Measurements from ENCODE around the gene BBS9. TPM values are rescaled to one million over a fixed set of nuclear protein-coding genes. Genes with fewer than 3 reads are reported as not detected.

BBS9 gene
- total and polyA plus RNA-seq, 2 donors (not counting 1 experiment from before 2014, with no cell fraction given) = 8.4 to 45.2 TPM

DNA sequence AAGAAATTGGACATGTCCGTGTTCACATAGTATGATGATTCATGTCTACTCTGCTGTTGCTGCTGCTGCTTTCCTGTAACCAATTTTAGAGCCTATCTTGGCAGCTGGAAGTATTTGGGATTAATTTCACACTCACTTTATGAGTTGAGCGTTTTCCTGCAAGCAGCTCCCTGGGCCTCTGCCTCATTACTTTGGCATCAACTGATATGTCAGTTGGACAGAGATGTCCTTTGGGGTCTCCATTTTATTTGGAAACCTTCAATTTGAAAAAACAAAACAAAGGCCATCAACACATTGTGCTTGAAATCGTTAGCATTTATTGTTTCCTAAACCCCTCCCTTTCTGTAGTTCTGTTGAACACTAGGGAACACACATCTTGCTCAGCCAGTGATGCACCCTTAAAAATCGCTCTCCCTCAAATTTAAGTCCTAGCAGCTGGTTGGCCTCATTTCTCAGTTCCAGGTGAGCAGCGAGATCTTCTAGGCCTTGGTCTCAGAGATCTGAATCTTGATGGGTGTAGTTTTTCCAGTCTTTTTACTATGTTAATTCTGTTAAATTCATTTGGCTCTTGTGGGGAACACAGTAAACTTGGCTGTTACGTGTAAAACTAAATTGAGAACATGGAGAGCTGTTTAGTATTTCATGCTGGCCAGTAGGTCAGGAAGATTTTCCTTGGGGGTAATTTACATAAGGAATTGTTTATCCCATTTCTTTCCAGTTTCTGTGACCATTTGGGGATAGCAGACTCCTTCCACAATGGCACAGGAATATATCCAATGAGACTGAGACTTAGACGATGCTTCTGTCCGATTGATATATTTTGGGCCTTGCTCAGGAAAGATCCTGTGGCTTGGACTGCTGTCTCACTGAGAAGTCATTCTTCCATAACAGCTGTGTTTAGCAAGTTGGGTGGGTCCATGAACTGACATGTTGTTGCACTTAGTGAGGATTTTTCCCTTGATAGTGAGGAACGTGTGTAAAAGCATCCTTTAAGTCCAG, 371.6 kb downstream of the BBS9 start:
- ATAC-seq (ENCODE audit: low read depth) (no peak), DNase-seq (no peak)
- intact Hi-C loops (cut with micrococcal nuclease) = no loop called here
- no peaks in the 10 kb centered on the region for H3K27me3 ChIP-seq (replicated peaks in 1 of 4; ENCODE audit: control extremely low read depth in 1 of 4, control insufficient read depth in 3 of 4, insufficient read depth in 4 of 4, low read length in 3 of 4)
- no peak overlapping the region for H3K9ac ChIP-seq (ENCODE audit: low read length)
- CTCF ChIA-PET = no interaction called here
- no peak overlapping the region for H3K4me2 ChIP-seq (replicated peaks; ENCODE audit: low read depth, low read length, poor library complexity, severe bottlenecking)
- H2AFZ ChIP-seq (ENCODE audit: insufficient read depth, low read depth, low read length, poor library complexity, severe bottlenecking) = no peak overlapping the region
- H3K27me3 Mint-ChIP-seq = no peaks in the 10 kb centered on the region
- H3K27ac Mint-ChIP-seq = no peak overlapping the region
- no peak for TF ChIP-seq EZH2 (IDR thresholded peaks at IDR 0.05; ENCODE audit: borderline replicate concordance, insufficient read depth, low read depth, low read length, poor library complexity, severe bottlenecking)
- TF ChIP-seq, protein P1, sequence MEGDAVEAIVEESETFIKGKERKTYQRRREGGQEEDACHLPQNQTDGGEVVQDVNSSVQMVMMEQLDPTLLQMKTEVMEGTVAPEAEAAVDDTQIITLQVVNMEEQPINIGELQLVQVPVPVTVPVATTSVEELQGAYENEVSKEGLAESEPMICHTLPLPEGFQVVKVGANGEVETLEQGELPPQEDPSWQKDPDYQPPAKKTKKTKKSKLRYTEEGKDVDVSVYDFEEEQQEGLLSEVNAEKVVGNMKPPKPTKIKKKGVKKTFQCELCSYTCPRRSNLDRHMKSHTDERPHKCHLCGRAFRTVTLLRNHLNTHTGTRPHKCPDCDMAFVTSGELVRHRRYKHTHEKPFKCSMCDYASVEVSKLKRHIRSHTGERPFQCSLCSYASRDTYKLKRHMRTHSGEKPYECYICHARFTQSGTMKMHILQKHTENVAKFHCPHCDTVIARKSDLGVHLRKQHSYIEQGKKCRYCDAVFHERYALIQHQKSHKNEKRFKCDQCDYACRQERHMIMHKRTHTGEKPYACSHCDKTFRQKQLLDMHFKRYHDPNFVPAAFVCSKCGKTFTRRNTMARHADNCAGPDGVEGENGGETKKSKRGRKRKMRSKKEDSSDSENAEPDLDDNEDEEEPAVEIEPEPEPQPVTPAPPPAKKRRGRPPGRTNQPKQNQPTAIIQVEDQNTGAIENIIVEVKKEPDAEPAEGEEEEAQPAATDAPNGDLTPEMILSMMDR (IDR thresholded peaks at IDR 0.05) = no peak
- no peaks in the 10 kb centered on the region for H4K20me1 ChIP-seq (ENCODE audit: control insufficient read depth, insufficient read depth, low read length, poor library complexity, severe bottlenecking)
- peaks cover 0 to 4% of the 10 kb centered on the region in 2 experiments for H3K36me3 ChIP-seq (replicated peaks in 1 of 2; ENCODE audit: control extremely low read depth in 1 of 2, control insufficient read depth in 1 of 2, extremely low read depth in 1 of 2, insufficient read depth in 2 of 2, low read length in 1 of 2)
- no peaks in the 10 kb centered on the region for H3K9me3 Mint-ChIP-seq (ENCODE audit: insufficient read depth)
- no peak overlapping the region for H3K4me3 ChIP-seq (ENCODE audit: control extremely low read depth in 1 of 5, extremely low read depth in 1 of 5, insufficient read depth in 1 of 5, low read depth in 2 of 5, low read length in 4 of 5)
- H3K9me3 ChIP-seq (ENCODE audit: control extremely low read depth in 1 of 3, control insufficient read depth in 2 of 3, insufficient read depth in 1 of 3, low read length in 2 of 3) = no peaks in the 10 kb centered on the region
- POLR2A ChIA-PET = no interaction called here
- no peaks in the 10 kb centered on the region for H3K4me1 ChIP-seq (ENCODE audit: control insufficient read depth in 2 of 2, insufficient read depth in 2 of 2, low read length in 2 of 2)
- H3K4me1 Mint-ChIP-seq = no peaks in the 10 kb centered on the region
- no peaks in the 10 kb centered on the region for H3K79me2 ChIP-seq (ENCODE audit: control insufficient read depth, insufficient read depth, low read length)
- H3K4me3 Mint-ChIP-seq = no peak overlapping the region
- no peak overlapping the region for H3K27ac ChIP-seq (ENCODE audit: low read length in 2 of 2)
- 93% methylated on average over 5 of the region's 9 CpGs for WGBS (ENCODE audit: insufficient coverage)

DNA sequence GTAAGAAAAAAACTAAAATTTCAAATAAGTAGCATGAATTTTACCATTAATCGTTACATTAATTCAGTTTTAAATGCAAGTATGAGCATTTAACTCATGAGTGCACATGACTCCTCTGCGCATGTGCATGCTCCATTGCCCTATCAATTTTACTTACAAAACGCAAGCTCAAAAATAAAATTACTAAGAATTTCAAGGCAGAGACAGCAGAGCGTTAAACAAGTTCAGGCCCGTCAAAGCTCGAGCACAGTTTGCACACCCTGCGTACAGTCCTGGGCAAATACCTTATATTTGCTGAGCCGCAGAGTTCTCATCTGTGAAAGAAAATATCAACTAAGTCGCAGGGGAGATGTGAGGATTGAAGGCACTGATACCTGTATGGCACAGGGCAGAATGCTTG, 373.6 kb downstream of the BBS9 start:
- H3K4me2 ChIP-seq (replicated peaks; ENCODE audit: low read depth, low read length, poor library complexity, severe bottlenecking) = no peak overlapping the region
- TF ChIP-seq, protein P1 (IDR thresholded peaks at IDR 0.05) = no peak
- no peak for TF ChIP-seq EZH2 (IDR thresholded peaks at IDR 0.05; ENCODE audit: borderline replicate concordance, insufficient read depth, low read depth, low read length, poor library complexity, severe bottlenecking)
- H4K20me1 ChIP-seq (ENCODE audit: control insufficient read depth, insufficient read depth, low read length, poor library complexity, severe bottlenecking) = no peaks in the 10 kb centered on the region
- H3K27ac ChIP-seq (ENCODE audit: low read length in 2 of 2) = no peak overlapping the region
- H3K79me2 ChIP-seq (ENCODE audit: control insufficient read depth, insufficient read depth, low read length) = no peaks in the 10 kb centered on the region
- ChIA-PET POLR2A (no interaction called here), CTCF (no interaction called here)
- peaks cover 0 to 5% of the 10 kb centered on the region in 2 experiments for H3K36me3 ChIP-seq (replicated peaks in 1 of 2; ENCODE audit: control extremely low read depth in 1 of 2, control insufficient read depth in 1 of 2, extremely low read depth in 1 of 2, insufficient read depth in 2 of 2, low read length in 1 of 2)
- no peak overlapping the region for H3K9ac ChIP-seq (ENCODE audit: low read length)
- H3K27me3 Mint-ChIP-seq = no peaks in the 10 kb centered on the region
- H3K9me3 Mint-ChIP-seq (ENCODE audit: insufficient read depth) = no peaks in the 10 kb centered on the region
- DNase-seq (no peak), ATAC-seq (ENCODE audit: low read depth) (no peak)
- H3K9me3 ChIP-seq (ENCODE audit: control extremely low read depth in 1 of 3, control insufficient read depth in 2 of 3, insufficient read depth in 1 of 3, low read length in 2 of 3) = no peaks in the 10 kb centered on the region
- H3K27ac Mint-ChIP-seq = no peak overlapping the region
- H3K27me3 ChIP-seq (replicated peaks in 1 of 4; ENCODE audit: control extremely low read depth in 1 of 4, control insufficient read depth in 3 of 4, insufficient read depth in 4 of 4, low read length in 3 of 4) = no peaks in the 10 kb centered on the region
- H3K4me1 ChIP-seq (ENCODE audit: control insufficient read depth in 2 of 2, insufficient read depth in 2 of 2, low read length in 2 of 2) = no peaks in the 10 kb centered on the region
- 97% methylated on average over 9 of the region's 9 CpGs for WGBS (ENCODE audit: insufficient coverage)
- H3K4me1 Mint-ChIP-seq = no peaks in the 10 kb centered on the region
- no peak overlapping the region for H2AFZ ChIP-seq (ENCODE audit: insufficient read depth, low read depth, low read length, poor library complexity, severe bottlenecking)
- H3K4me3 Mint-ChIP-seq = no peak overlapping the region
- intact Hi-C loops (cut with micrococcal nuclease) = no loop called here
- H3K4me3 ChIP-seq (ENCODE audit: control extremely low read depth in 1 of 5, extremely low read depth in 1 of 5, insufficient read depth in 1 of 5, low read depth in 2 of 5, low read length in 4 of 5) = no peak overlapping the region

Measured in B cell (primary cell).